ENCODE results near the gene METTL26. TPM values are rescaled to one million over a fixed set of nuclear protein-coding genes. Genes with fewer than 3 reads are reported as not detected.

Gene METTL26
- total and polyA plus RNA-seq, 9 of the 15 experiments (the other 6 are each of a cell fraction or from before 2014, with no cell fraction given): 7.3 to 262 (median 80.9) TPM

DNA sequence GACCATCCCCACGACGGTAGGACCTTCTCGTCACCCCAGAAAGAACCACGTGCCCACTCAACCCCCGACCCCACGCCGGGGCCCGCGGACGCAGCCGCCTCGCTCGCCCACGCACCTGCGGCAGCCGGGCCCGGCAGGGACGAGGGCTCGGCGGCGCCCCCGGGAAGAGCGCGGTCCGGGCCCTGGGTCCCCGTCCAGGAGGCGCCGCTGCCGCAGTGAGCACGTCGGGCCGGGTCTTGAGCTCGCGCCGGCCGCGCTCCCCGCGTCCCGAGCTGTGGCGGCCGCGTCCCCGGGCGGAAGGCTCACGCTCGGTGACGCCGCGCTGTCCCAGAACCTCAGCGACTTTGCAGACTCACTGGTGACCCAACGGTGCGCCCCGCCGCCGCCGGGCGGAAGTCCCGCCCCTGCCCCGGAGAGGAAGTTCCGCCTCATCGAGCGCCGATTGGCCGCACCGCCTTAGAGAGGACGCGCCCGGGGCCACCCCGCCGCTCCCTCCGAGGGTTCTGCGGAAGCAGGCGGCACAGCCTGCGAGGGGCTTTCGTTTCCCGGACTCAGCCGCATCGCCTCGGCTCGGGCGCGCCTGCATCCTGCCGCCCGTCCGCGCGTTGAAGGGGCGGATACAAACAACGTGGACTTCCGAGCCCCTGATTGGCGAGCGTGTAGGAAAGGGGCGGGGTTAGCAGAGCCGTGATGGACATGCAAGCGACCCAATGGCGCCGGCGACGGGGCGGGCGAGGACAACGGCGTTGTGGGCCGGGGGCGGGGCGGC is 47.0 kb downstream of the METTL26 start (continued):
- TF ChIP-seq FOXK1 (CRISPR knock-in tag; IDR thresholded peaks at IDR 0.05; ENCODE audit: borderline replicate concordance) (no peak), BRD9 (IDR thresholded peaks at IDR 0.05; ENCODE audit: low read depth, partially characterized antibody) (no peak), ZBTB1 (CRISPR knock-in tag; IDR thresholded peaks at IDR 0.05; ENCODE audit: borderline replicate concordance, low read depth) (peak; percentile 45; the same call in 1 of the 2 replicates), ESRRA (IDR thresholded peaks at IDR 0.05; ENCODE audit: borderline replicate concordance, low read depth) (peak; percentile 64), ARHGAP35 (IDR thresholded peaks at IDR 0.05; ENCODE audit: partially characterized antibody) (no peak), MTA1 (IDR thresholded peaks at IDR 0.05; ENCODE audit: borderline replicate concordance) (no peak), NR2C1 (IDR thresholded peaks at IDR 0.05) (no peak), NR2C1 (tag; IDR thresholded peaks at IDR 0.05) (no peak), MTA2 (IDR thresholded peaks at IDR 0.05; ENCODE audit: low read depth) (no peak), FIP1L1 (IDR thresholded peaks at IDR 0.05; ENCODE audit: low read depth, low read length, poor library complexity, severe bottlenecking) (peak; percentile 71), CHD4 (IDR thresholded peaks at IDR 0.05; ENCODE audit: insufficient read depth, insufficient replicate concordance, low read depth, low read length, poor library complexity, severe bottlenecking) (no peak), NCOR1 (IDR thresholded peaks at IDR 0.05) (no peak), JUND (IDR thresholded peaks at IDR 0.05; ENCODE audit: borderline replicate concordance, low read depth, low read length) (peak; percentile 17; the same call in 1 of the 2 replicates), JUND (tag; IDR thresholded peaks at IDR 0.05; ENCODE audit: borderline replicate concordance, low read depth, low read length) (peak; percentile 25; the same call in 1 of the 3 replicates), PTBP1 (IDR thresholded peaks at IDR 0.05; ENCODE audit: low read depth, low read length) (no peak), NR2C2 (CRISPR knock-in tag; IDR thresholded peaks at IDR 0.05) (no peak; the same call in 1 of the 2 replicates), NR2C2 (tag; IDR thresholded peaks at IDR 0.05) (peak; percentile 91), PTRF (tag; IDR thresholded peaks at IDR 0.05) (no peak), ZNF197 (CRISPR knock-in tag; IDR thresholded peaks at IDR 0.05; ENCODE audit: low read depth) (no peak), CCAR2 (IDR thresholded peaks at IDR 0.05; ENCODE audit: low read depth, low read length) (no peak), SMAD1 (IDR thresholded peaks at IDR 0.05; ENCODE audit: low read depth, low read length, partially characterized antibody) (peak; percentile 77), SNAPC5 (CRISPR knock-in tag; IDR thresholded peaks at IDR 0.05) (no peak), ESRRB (CRISPR knock-in tag; IDR thresholded peaks at IDR 0.05; ENCODE audit: borderline replicate concordance) (no peak), SMARCA5 (IDR thresholded peaks at IDR 0.05) (no peak), SPI1 (IDR thresholded peaks at IDR 0.05; ENCODE audit: borderline replicate concordance, low read depth, low read length) (peak; percentile 88), BRD4 (IDR thresholded peaks at IDR 0.05) (no peak), ZNF263 (CRISPR knock-in tag; IDR thresholded peaks at IDR 0.05; ENCODE audit: borderline replicate concordance) (no peak; the same call in 1 of the 2 replicates), SMARCB1 (IDR thresholded peaks at IDR 0.05; ENCODE audit: insufficient read length, low read depth) (no peak), RNF2 (IDR thresholded peaks at IDR 0.05) (0 out of 2 replicates have a peak, but pooled peaks have one; percentile 30), CXXC5 (CRISPR knock-in tag; IDR thresholded peaks at IDR 0.05) (peak; percentile 63), HEY1 (CRISPR knock-in tag; IDR thresholded peaks at IDR 0.05; ENCODE audit: borderline replicate concordance) (no peak), ZFP1 (CRISPR knock-in tag; IDR thresholded peaks at IDR 0.05) (no peak), ZNF24 (IDR thresholded peaks at IDR 0.05) (peak; percentile 68), STAT5B (CRISPR knock-in tag; IDR thresholded peaks at IDR 0.05) (no peak)
